K562 (cell line): ENCODE results near the gene DNMT1. TPM values are rescaled to one million over a fixed set of nuclear protein-coding genes. Genes with fewer than 3 reads are reported as not detected.

Source experiments
- ATAC-seq: fragments of 200-7000 bp; cut with Tn5 transposase; 3 replicates; pipeline ENCODE4 v1.9.1; 2020; ENCODE audit warnings: moderate library complexity
- BruUV-seq: library from RNA; stranded (reverse); fragments of 400-500 nt; replicated peaks from 2 replicates; lab custom pipeline; 2021; lab: Mats Ljungman, UMichigan
- CTCF ChIA-PET: fragments of 300-600 bp; formaldehyde crosslinking; extraction: SDS; loops from one replicate; lab custom pipeline; 2021; ENCODE audit warnings: low intra/inter-chr PET ratio; lab: Yijun Ruan, JAX
- POLR2A ChIA-PET: fragments of 300-600, 350-650 bp; sonication (Branson Sonifier 250); formaldehyde crosslinking; extraction: SDS; loops from one replicate; lab custom pipeline; 2021; ENCODE audit warnings: antibody characterized with exemption, inconsistent platforms; lab: Yijun Ruan, JAX
- DNase-seq, 4 experiments: peaks; one replicate each; pipeline versions ENCODE4 v3.0.0 to v3.0.0-alpha.2; 2011 to 2018; ENCODE audit warnings: low spot score in 3 of 4, mixed read lengths in 3 of 4; ENCODE audit errors: extremely low read depth in 1 of 4
- FAIRE-seq: peaks from 2 replicates; lab custom pipeline; 2011; peaks lifted over from hg19 to GRCh38; lab: Jason Lieb, UNC
- H2AFZ ChIP-seq: 2 replicates; pipeline ENCODE4 v1.6.0; 2011; ENCODE audit warnings: low read depth, low read length, control low read depth, inconsistent platforms
- H3K27ac ChIP-seq: fragments of 200-600 bp; 3 replicates; pipeline ENCODE4 v1.8.0; 2011; ENCODE audit warnings: low read depth, mild to moderate bottlenecking, control low read depth, inconsistent platforms, low read length, moderate library complexity, mixed read lengths; ENCODE audit errors: extremely low read depth
- H3K27me3 ChIP-seq, 2 experiments: fragments of 300-600 bp in 1 of 2; 2 replicates in 1 of 2; 3 replicates in 1 of 2; pipeline versions ENCODE4 v1.6.0 to v1.8.0; 2011; ENCODE audit warnings: inconsistent platforms in 2 of 2, low read length in 2 of 2, mild to moderate bottlenecking in 1 of 2, mixed read lengths in 1 of 2, moderate library complexity in 1 of 2; ENCODE audit not compliant: control insufficient read depth in 2 of 2, insufficient read depth in 2 of 2
- H3K36me3 ChIP-seq: fragments of 300-600 bp; 3 replicates; pipeline ENCODE4 v1.8.0; 2011; ENCODE audit warnings: mild to moderate bottlenecking, low read length, inconsistent platforms; ENCODE audit not compliant: control insufficient read depth, insufficient read depth
- H3K4me1 ChIP-seq, 2 experiments: fragments of 200-600 bp in 1 of 2; replicated peaks in 1 of 2; 2 replicates in 1 of 2; 3 replicates in 1 of 2; pipeline versions ENCODE4 v1.5.1 to v1.8.0; 2011; ENCODE audit warnings: inconsistent platforms in 2 of 2, low read length in 2 of 2, mild to moderate bottlenecking in 1 of 2, mixed read lengths in 1 of 2, moderate library complexity in 1 of 2; ENCODE audit not compliant: control insufficient read depth in 2 of 2, insufficient read depth in 2 of 2
- H3K4me2 ChIP-seq: 2 replicates; pipeline ENCODE4 v1.6.1; 2011; ENCODE audit warnings: low read length, control low read depth, inconsistent platforms, mixed read lengths; ENCODE audit not compliant: insufficient read depth
- H3K4me3 ChIP-seq: fragments of 200-600 bp; sonication (generic), shearing (Covaris generic); 2 replicates; pipeline ENCODE4 v1.5.1; 2016; ENCODE audit warnings: control low read depth, inconsistent platforms
- H3K79me2 ChIP-seq: fragments of 200-600 bp; 3 replicates; pipeline ENCODE4 v1.8.0; 2011; ENCODE audit warnings: low read length, inconsistent platforms; ENCODE audit not compliant: control insufficient read depth, insufficient read depth
- H3K9ac ChIP-seq, 2 experiments: 2 replicates each; pipeline versions ENCODE4 v1.6.0 to v1.6.1; 2011; ENCODE audit warnings: low read depth in 2 of 2, low read length in 2 of 2, control low read depth in 1 of 2, inconsistent platforms in 1 of 2, mild to moderate bottlenecking in 1 of 2, mixed read lengths in 1 of 2; ENCODE audit not compliant: insufficient read depth in 1 of 2
- H3K9me1 ChIP-seq: one replicate; pipeline ENCODE4 v1.6.0; 2011; ENCODE audit warnings: inconsistent platforms, mild to moderate bottlenecking, low read length, moderate library complexity; ENCODE audit not compliant: control insufficient read depth, insufficient read depth
- H3K9me3 ChIP-seq: replicated peaks from 2 replicates; pipeline ENCODE4 v1.5.1; 2011; ENCODE audit warnings: low read depth, low read length, inconsistent platforms; ENCODE audit not compliant: control insufficient read depth, insufficient read depth
- H4K20me1 ChIP-seq: replicated peaks from 2 replicates; pipeline ENCODE4 v1.6.1; 2011; ENCODE audit warnings: low read length, inconsistent platforms, mixed read lengths; ENCODE audit not compliant: control insufficient read depth, insufficient read depth
- ARID1B ChIP-seq: fragments of 450-650 bp; IDR thresholded peaks from 2 replicates; pipeline ENCODE4 v1.6.1; 2016; ENCODE audit warnings: antibody characterized with exemption, mild to moderate bottlenecking, inconsistent platforms
- CBFA2T2 ChIP-seq: fragments of 450-650 bp; conservative IDR thresholded peaks from 2 replicates; pipeline ENCODE4 v1.6.1; 2017; ENCODE audit warnings: mild to moderate bottlenecking
- CBFA2T3 ChIP-seq: fragments of 450-650 bp; IDR thresholded peaks from 2 replicates; pipeline ENCODE4 v1.6.1; 2017
- CSDE1 ChIP-seq, 2 experiments: fragments of 450-650 bp; IDR thresholded peaks; 2 replicates each; pipeline ENCODE4 v1.6.1; 2016; ENCODE audit warnings: mild to moderate bottlenecking in 1 of 2
- DPF2 ChIP-seq: fragments of 450-650 bp; IDR thresholded peaks from 2 replicates; pipeline ENCODE4 v1.6.1; 2016
- FOXP1 ChIP-seq: sonication (generic); formaldehyde crosslinking; IDR thresholded peaks from 2 replicates; pipeline ENCODE4 v1.8.0; 2022; ENCODE audit warnings: mild to moderate bottlenecking, missing genetic modification reagents
- HMBOX1 ChIP-seq: sonication (generic); IDR thresholded peaks from 2 replicates; pipeline ENCODE4 v1.6.1; 2016
- KDM1A ChIP-seq, 2 experiments: fragments of 450-650 bp; IDR thresholded peaks; 2 replicates each; pipeline ENCODE4 v1.6.1; 2016; ENCODE audit warnings: mild to moderate bottlenecking in 2 of 2
- MTA3 ChIP-seq: fragments of 450-650 bp; formaldehyde crosslinking; IDR thresholded peaks from 2 replicates; pipeline ENCODE4 v1.6.1; 2017; ENCODE audit warnings: mild to moderate bottlenecking, borderline replicate concordance
- NCOR1 ChIP-seq: fragments of 450-650 bp; IDR thresholded peaks from 2 replicates; pipeline ENCODE4 v1.6.1; 2016; ENCODE audit warnings: mild to moderate bottlenecking, moderate library complexity
- NFATC3 ChIP-seq: fragments of 450-650 bp; IDR thresholded peaks from 2 replicates; pipeline ENCODE4 v1.6.1; 2017; ENCODE audit warnings: mild to moderate bottlenecking
- NFE2 ChIP-seq: IDR thresholded peaks from 2 replicates; pipeline ENCODE4 v1.6.1; 2014; ENCODE audit warnings: antibody characterized with exemption, low read depth
- SMARCA4 ChIP-seq: fragments of 450-650 bp; IDR thresholded peaks from 2 replicates; pipeline ENCODE4 v1.6.1; 2016
- SRSF7 ChIP-seq: fragments of 200-400 bp; formaldehyde crosslinking; optimal IDR thresholded peaks from 2 replicates; pipeline ENCODE3; 2017; ENCODE audit warnings: mild to moderate bottlenecking, low read depth, low read length
- STAT5A ChIP-seq: IDR thresholded peaks from 2 replicates; pipeline ENCODE4 v1.6.1; 2012; ENCODE audit warnings: low read length, inconsistent platforms, borderline replicate concordance
- TAL1 ChIP-seq: fragments of 450-650 bp; IDR thresholded peaks from 2 replicates; pipeline ENCODE4 v1.6.1; 2016; ENCODE audit warnings: mild to moderate bottlenecking
- TCF3 ChIP-seq: sonication (generic); formaldehyde crosslinking; IDR thresholded peaks from 2 replicates; pipeline ENCODE4 v1.4.0; 2020; ENCODE audit warnings: mild to moderate bottlenecking, missing genetic modification reagents
- TEAD4 ChIP-seq, 2 experiments: sonication (generic) in 1 of 2; formaldehyde crosslinking in 1 of 2; IDR thresholded peaks; 2 replicates each; pipeline versions ENCODE4 v1.6.1 to v1.8.0; 2012 to 2022; ENCODE audit warnings: borderline replicate concordance in 1 of 2, inconsistent platforms in 1 of 2, low read length in 1 of 2, mild to moderate bottlenecking in 1 of 2, missing genetic modification reagents in 1 of 2
- ZBTB7A ChIP-seq: IDR thresholded peaks from 2 replicates; pipeline ENCODE4 v1.6.1; 2011; ENCODE audit warnings: low read depth, mild to moderate bottlenecking, low read length, moderate library complexity, borderline replicate concordance; ENCODE audit not compliant: control insufficient read depth
- WGBS: fragments of 100-300 bp; shearing (Covaris generic); methylation state at CpG from one replicate; pipeline ENCODE4 v1.1.6; 2016; ENCODE audit warnings: low coverage, mixed read lengths; ENCODE audit not compliant: insufficient coverage; ENCODE audit errors: missing lambda C conversion rate; 5-methylcytosine and 5-hydroxymethylcytosine counted together
- in situ Hi-C: fragments of 300-500 bp; cut with MboI; formaldehyde crosslinking; loops from 4 replicates; pipeline ENCODE4 v1.15.0; 2018; ENCODE audit warnings: inconsistent platforms, mixed read lengths
- intact Hi-C: fragments of 100-400 bp; cut with micrococcal nuclease; formaldehyde crosslinking; loops from 2 replicates; pipeline ENCODE4 v1.14.2; 2022
- polyA plus RNA-seq, 8 experiments: library from polyadenylated mRNA; depleted of rRNA in 4 of 8; stranded (reverse) in 5 of 8; unstranded in 3 of 8; fragments of >200 nt; fragmentation: Nextera tagmentation in 2 of 8; fragmentation: Illumina TruSeq in 1 of 8; extraction: Ambion mirVana in 2 of 8; extraction: Trizol in 1 of 8; gene quantifications; 2 replicates each; pipeline versions ENCODE4 v1.2.1 to v1.2.3, GENCODE V29; 2011 to 2014; ENCODE audit warnings: inconsistent platforms in 1 of 8, missing spikeins in 1 of 8
- total RNA-seq, 7 experiments: library from RNA; depleted of rRNA in 6 of 7; stranded (reverse); fragments of >200 nt in 6 of 7; fragmentation: Illumina TruSeq in 2 of 7; extraction: Trizol in 2 of 7; gene quantifications; 2 replicates each; pipeline versions ENCODE4 v1.2.1 to v1.2.3, GENCODE V29; 2011 to 2021; ENCODE audit warnings: low replicate concordance in 1 of 7

Gene DNMT1
- total and polyA plus RNA-seq, 9 of the 15 experiments (the other 6 are each of a cell fraction or from before 2014, with no cell fraction given), result 80.1 to 271 (median 121) TPM

- H3K4me1 ChIP-seq, result peaks cover 7 to 26% of the 10 kb centered on the region in 2 experiments; a peak in 3 of 5 replicates
- 0 out of 2 replicates have a peak, but pooled peaks cover 4% of the 10 kb centered on the region for H4K20me1 ChIP-seq
- ChIA-PET POLR2A (interaction anchor here (0.7 to 1.0 kb wide), 2 partner anchors 13 to 16 kb away, joined by 3 read pairs; no protein-coding TSS in a partner anchor), CTCF (interaction anchor here (0.6 kb wide), 1 partner anchor 8 kb away, joined by 3 read pairs; no protein-coding TSS in a partner anchor)
- no peak overlapping the region for H3K4me2 ChIP-seq
- peak overlapping the region in 1 of 2 experiments; percentile 63; a peak in 2 of 4 replicates for H3K9ac ChIP-seq
- H3K4me3 ChIP-seq, result no peak overlapping the region
- H3K27ac ChIP-seq, result no peak overlapping the region; the same call in 2 of the 3 replicates
- no peak for FAIRE-seq
- peak; percentile 59 for ATAC-seq
- peak; percentile 51 for TF ChIP-seq CBFA2T2
- 0 out of 2 replicates have a peak, but pooled peaks have one; percentile 48 for TF ChIP-seq NFE2
- TF ChIP-seq FOXP1 (CRISPR knock-in tag), result no peak
- peak; percentile 21; the same call in 1 of the 2 replicates for TF ChIP-seq ZBTB7A
- TF ChIP-seq SMARCA4, result peak; percentile 34; the same call in 1 of the 2 replicates
- TF ChIP-seq TEAD4 (IDR thresholded peaks at IDR 0.05; ENCODE audit: low read length), result 0 out of 2 replicates have a peak, but pooled peaks have one; percentile 36
- no peak for TF ChIP-seq TEAD4 (CRISPR knock-in tag; IDR thresholded peaks at IDR 0.05; ENCODE audit: borderline replicate concordance)
- peak; percentile 59 for TF ChIP-seq TCF3 (CRISPR knock-in tag)
- TF ChIP-seq CBFA2T3, result peak; percentile 74
- peak; percentile 76 for TF ChIP-seq ARID1B
- peak; percentile 62; the same call in 1 of the 2 replicates for TF ChIP-seq DPF2
- TF ChIP-seq SRSF7, result no peak
- peak; percentile 67; the same call in 1 of the 2 replicates for TF ChIP-seq NFATC3
- TF ChIP-seq NCOR1, result 0 out of 2 replicates have a peak, but pooled peaks have one; percentile 47
- TF ChIP-seq CSDE1 (IDR thresholded peaks at IDR 0.05), result no peak
- 0 out of 2 replicates have a peak, but pooled peaks have one; percentile 19 for TF ChIP-seq MTA3
- TF ChIP-seq TAL1, result peak; percentile 67
- no peak for TF ChIP-seq STAT5A
- TF ChIP-seq KDM1A (IDR thresholded peaks at IDR 0.05), result no peak
- TF ChIP-seq HMBOX1, result peak; percentile 38; the same call in 1 of the 2 replicates
- H3K9me3 ChIP-seq, result no peaks in the 10 kb centered on the region
- no TSS peak for BruUV-seq
- in situ Hi-C loops (no loop called here), intact Hi-C loops (no loop called here)
- peaks cover 11% of the 10 kb centered on the region; the same call in 1 of the 3 replicates for H3K36me3 ChIP-seq
- H3K79me2 ChIP-seq, result no peaks in the 10 kb centered on the region; the same call in 2 of the 3 replicates
- H3K9me1 ChIP-seq, result no peaks in the 10 kb centered on the region
- no peak overlapping the region for H2AFZ ChIP-seq
- peak in 2 of 4 experiments; percentile 27 to 52 for DNase-seq
- WGBS, result 76% methylated on average over 20 of the region's 28 CpGs
- H3K27me3 ChIP-seq, result no peaks in the 10 kb centered on the region
Measured at GRCh38 chr19:10223488-10224213, 28.9 kb upstream of the DNMT1 start.
